ENCODE results near the gene TWNK. TPM values are rescaled to one million over a fixed set of nuclear protein-coding genes. Genes with fewer than 3 reads are reported as not detected.

TWNK gene
- total RNA-seq, 4 donors from 2014 or later: 8.2 to 19.8 (median 10.0) TPM

- H3K27me3 ChIP-seq: no peaks in the 10 kb centered on the region
- H3K27ac ChIP-seq: no peak overlapping the region
- TF ChIP-seq POLR2A (IDR thresholded peaks at IDR 0.05) (no peak), CTCF (IDR thresholded peaks at IDR 0.05 in 4 of 5, conservative IDR thresholded peaks at IDR 0.05 in 1 of 5) (no peak)
- H3K9me3 ChIP-seq: no peaks in the 10 kb centered on the region
- DNase-seq (no peak), ATAC-seq (no peak)
- in situ Hi-C loops (cut with MboI; ENCODE audit: low sequenced_read_pairs in 4 of 4): no loop called here
- intact Hi-C loops (cut with DNase I; ENCODE audit: low total_unique reads): loop anchor here (1.0 kb wide), 2 partner anchors 21 to 46 kb away; partner anchors contain the start of gene SEMA4G
- no peaks in the 10 kb centered on the region for H3K36me3 ChIP-seq
- no peak overlapping the region for H3K4me3 ChIP-seq
- H3K4me1 ChIP-seq: peaks cover 5 to 13% of the 10 kb centered on the region in 2 donors
These were observed 27.7 kb downstream of the TWNK start for GRCh38 chr10:101014966-101015581.

DNA sequence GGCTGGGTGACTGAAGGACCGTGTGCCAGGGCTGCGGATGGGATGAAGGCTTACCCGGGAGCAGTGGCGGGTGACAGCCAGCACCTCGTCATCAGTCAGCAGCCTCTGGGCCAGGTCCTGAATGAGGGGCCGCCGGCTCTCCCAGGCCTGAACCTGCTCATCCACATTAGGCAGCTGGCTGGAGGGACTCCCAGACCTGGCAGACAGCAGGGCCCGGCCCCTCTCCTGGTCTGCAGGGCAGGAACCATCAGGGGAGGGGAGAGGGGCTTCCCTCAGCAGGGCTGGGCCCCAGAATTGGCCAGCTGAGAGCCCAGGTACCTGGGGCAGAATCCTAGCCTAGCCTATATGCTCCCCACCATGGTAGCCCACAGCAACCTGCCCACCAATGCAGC lies 28.2 kb downstream of the TWNK start:
- Histone ChIP-seq H3K27me3 (no peaks in the 10 kb centered on the region), H3K9me3 (no peaks in the 10 kb centered on the region), H3K36me3 (no peaks in the 10 kb centered on the region), H3K4me3 (no peak overlapping the region), H3K27ac (no peak overlapping the region), H3K4me1 (peaks cover 5 to 13% of the 10 kb centered on the region in 2 donors)
- no peak for DNase-seq
- intact Hi-C loops (cut with DNase I; ENCODE audit: low total_unique reads) (no loop called here), in situ Hi-C loops (cut with MboI; ENCODE audit: low sequenced_read_pairs in 4 of 4) (no loop called here)
- ATAC-seq: no peak
- TF ChIP-seq POLR2A (IDR thresholded peaks at IDR 0.05) (no peak), CTCF (IDR thresholded peaks at IDR 0.05 in 4 of 5, conservative IDR thresholded peaks at IDR 0.05 in 1 of 5) (no peak)

DNA sequence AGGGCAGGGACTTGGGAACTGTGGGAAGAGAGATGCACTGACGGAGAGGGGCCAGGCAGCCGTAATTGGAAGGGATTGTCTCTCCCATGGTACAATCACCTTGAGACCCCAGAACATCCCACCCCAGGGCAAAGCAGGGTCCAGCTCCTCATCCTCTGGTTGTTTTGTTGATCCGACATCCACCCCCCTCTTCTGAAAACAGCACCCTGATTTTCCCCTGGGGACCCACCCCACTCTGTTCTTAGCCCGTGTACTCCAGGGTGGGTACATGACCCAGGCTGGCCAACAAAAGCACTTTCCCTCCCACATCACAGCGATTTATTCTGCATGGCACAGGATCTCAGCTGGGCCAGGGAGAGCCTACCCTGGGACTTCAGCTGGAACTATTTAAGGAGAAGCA lies 29.5 kb downstream of the TWNK start:
- Histone ChIP-seq H3K27ac (no peak overlapping the region), H3K9me3 (no peaks in the 10 kb centered on the region), H3K4me3 (no peak overlapping the region), H3K4me1 (peaks cover 5 to 13% of the 10 kb centered on the region in 2 donors), H3K27me3 (no peaks in the 10 kb centered on the region), H3K36me3 (no peaks in the 10 kb centered on the region)
- intact Hi-C loops (cut with DNase I; ENCODE audit: low total_unique reads) (no loop called here), in situ Hi-C loops (cut with MboI; ENCODE audit: low sequenced_read_pairs in 4 of 4) (no loop called here)
- TF ChIP-seq CTCF (IDR thresholded peaks at IDR 0.05 in 4 of 5, conservative IDR thresholded peaks at IDR 0.05 in 1 of 5) (no peak), POLR2A (IDR thresholded peaks at IDR 0.05) (no peak)
- no peak for DNase-seq
- no peak for ATAC-seq

DNA sequence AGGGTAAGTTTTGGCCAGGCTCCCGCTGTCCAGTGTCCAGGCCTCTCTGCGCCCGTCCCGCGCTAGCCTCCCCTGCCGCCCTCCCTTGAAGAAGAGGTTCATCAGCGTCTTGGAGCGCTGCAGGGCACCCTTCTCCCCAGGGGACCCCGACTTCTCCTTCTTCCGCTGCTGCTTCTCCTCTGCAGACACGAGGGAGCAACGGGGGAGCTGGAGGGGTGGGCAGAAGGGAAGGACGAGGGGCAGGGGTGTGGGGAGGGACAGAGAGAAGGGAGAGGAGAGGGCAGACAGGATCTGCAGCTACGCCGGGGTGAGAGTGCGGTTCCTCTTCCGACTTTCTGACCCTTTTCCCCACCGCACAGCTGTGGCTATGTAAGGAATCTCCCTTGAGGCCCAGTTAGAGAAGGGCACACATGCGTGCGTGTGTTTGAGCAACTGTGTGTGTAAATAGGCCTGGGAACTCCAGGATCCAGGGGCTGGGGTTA lies 30.8 kb downstream of the TWNK start:
- Histone ChIP-seq H3K4me1 (peaks cover 2 to 6% of the 10 kb centered on the region in 2 donors), H3K27me3 (no peaks in the 10 kb centered on the region), H3K36me3 (no peaks in the 10 kb centered on the region), H3K27ac (peak overlapping the region in 3 of 4 donors; percentile 30 to 55 (median 39)), H3K9me3 (no peaks in the 10 kb centered on the region), H3K4me3 (no peak overlapping the region)
- in situ Hi-C loops (cut with MboI; ENCODE audit: low sequenced_read_pairs in 4 of 4) (no loop called here), intact Hi-C loops (cut with DNase I; ENCODE audit: low total_unique reads) (no loop called here)
- ATAC-seq (peak in 1 of 2 donors; percentile 29), DNase-seq (no peak)
- no peak for TF ChIP-seq POLR2A (IDR thresholded peaks at IDR 0.05)
- TF ChIP-seq CTCF (IDR thresholded peaks at IDR 0.05 in 4 of 5, conservative IDR thresholded peaks at IDR 0.05 in 1 of 5): no peak
